AML-193 (cell line): Measurements from ENCODE around the gene LRP5.
"Not testable (repeated sequence)": the region's sequence is repeated elsewhere in the genome, so short reads cannot be mapped to it uniquely, and the experiment has no call there.

Experiments
- DNase-seq, 2 experiments: peaks; one replicate each; lab custom pipeline; 2025; lab: John Stamatoyannopoulos, UW

LRP5 gene

GRCh38 chr11:68442433-68442832, 130.0 kb downstream of the LRP5 start:
- DNase-seq = no peak

- DNase-seq = no peak
Observed at GRCh38 chr11:68444566-68444965, 132.2 kb downstream of the LRP5 start.

- DNase-seq = no peak
Observed at GRCh38 chr11:68445531-68446035, 133.2 kb downstream of the LRP5 start.

GRCh38 chr11:68446046-68446725, 133.8 kb downstream of the LRP5 start:
- DNase-seq = no peak

DNA sequence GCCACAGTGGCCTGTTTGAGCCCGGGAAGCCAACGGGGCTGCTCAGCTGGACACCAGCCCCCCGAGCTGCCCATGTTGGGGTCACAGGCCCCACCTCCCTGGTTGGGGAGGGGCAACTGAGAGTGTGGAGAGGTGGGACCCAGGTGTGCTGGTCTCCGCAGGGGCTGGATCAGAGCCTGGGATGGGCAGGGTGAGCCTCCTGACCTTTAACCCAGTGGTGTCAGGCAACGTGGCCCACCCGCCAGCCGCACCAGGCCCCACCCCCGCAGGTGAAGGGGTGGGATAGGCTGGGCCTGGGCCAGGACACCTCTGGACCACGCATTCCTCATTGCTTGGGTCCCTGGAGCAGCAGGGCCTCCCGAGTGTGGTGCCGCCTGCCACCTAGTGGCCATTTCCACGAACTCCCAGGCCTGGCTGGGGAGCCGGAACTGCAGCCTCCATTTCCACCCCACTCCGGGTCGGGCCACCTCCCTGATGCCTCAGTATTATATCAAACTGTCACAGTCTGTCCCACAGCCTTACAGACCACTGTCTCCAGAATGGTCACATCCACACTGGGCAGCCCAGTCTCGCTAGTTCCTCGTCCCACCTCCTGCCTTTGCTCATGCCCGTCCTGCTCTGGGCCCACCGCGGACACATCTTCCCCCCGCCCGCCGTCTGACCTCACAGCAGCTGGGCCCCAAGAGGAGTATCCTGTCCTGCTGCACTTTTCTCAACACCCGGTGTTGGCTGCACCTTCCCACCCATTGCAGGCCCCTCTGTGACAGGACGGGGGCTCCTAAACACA, 134.8 kb downstream of the LRP5 start:
- DNase-seq = peak; percentile 33 to 40

GRCh38 chr11:68447914-68448313, 135.5 kb downstream of the LRP5 start:
- not testable (repeated sequence) for DNase-seq

GRCh38 chr11:68448604-68449011, 136.2 kb downstream of the LRP5 start:
- no peak for DNase-seq

- DNase-seq = no peak
Observed at GRCh38 chr11:68449951-68450350, 137.6 kb downstream of the LRP5 start.

- no peak for DNase-seq
Observed at GRCh38 chr11:68450711-68451110, 138.3 kb downstream of the LRP5 start.

DNA sequence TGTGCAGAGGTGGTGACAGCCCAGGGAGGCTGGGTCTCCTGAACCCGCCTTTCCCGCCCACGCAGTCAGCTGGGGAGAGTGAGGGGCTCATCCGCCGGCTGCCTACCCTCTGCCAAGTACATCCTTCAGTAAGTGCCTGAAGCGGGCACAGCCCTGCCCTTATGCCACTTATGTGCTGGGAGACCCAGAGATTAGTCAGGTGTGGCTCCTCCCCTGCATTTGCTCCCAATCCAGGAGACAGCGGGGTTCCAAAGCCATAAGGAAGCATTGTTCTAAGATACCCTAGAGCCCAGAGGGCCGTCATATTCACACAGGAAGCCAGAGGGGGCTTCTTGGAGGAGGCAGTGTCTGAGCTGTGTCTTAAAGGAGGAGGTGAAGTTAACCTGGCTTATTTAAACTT, 142.4 kb downstream of the LRP5 start:
- DNase-seq = no peak

- no peak for DNase-seq
Observed at GRCh38 chr11:68455485-68455884, 143.1 kb downstream of the LRP5 start.

- no peak for DNase-seq
Observed at GRCh38 chr11:68457216-68457897, 145.0 kb downstream of the LRP5 start.

DNA sequence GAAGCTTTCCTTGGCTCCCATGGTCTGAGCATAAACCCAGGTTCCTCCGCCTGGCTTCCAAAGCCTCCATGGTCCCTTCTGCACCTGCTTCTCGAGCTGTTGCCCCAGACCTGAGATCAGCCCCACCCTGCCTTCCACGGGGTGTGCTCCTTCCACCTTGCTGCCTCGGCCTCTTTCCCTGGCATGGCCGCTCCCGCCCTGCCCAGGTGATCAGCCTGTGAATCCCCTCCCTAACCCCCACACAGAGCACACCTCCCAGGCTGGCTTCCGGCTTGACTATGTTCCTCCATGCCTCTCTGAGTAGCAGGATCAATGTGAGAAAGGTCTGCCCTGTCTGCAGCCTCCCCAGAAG, 145.5 kb downstream of the LRP5 start:
- DNase-seq = no peak

- not testable (repeated sequence) for DNase-seq
Observed at GRCh38 chr11:68458340-68458739, 145.9 kb downstream of the LRP5 start.

- DNase-seq = peak; percentile 93 to 96
Observed at GRCh38 chr11:68459886-68460740, 147.7 kb downstream of the LRP5 start.

DNA sequence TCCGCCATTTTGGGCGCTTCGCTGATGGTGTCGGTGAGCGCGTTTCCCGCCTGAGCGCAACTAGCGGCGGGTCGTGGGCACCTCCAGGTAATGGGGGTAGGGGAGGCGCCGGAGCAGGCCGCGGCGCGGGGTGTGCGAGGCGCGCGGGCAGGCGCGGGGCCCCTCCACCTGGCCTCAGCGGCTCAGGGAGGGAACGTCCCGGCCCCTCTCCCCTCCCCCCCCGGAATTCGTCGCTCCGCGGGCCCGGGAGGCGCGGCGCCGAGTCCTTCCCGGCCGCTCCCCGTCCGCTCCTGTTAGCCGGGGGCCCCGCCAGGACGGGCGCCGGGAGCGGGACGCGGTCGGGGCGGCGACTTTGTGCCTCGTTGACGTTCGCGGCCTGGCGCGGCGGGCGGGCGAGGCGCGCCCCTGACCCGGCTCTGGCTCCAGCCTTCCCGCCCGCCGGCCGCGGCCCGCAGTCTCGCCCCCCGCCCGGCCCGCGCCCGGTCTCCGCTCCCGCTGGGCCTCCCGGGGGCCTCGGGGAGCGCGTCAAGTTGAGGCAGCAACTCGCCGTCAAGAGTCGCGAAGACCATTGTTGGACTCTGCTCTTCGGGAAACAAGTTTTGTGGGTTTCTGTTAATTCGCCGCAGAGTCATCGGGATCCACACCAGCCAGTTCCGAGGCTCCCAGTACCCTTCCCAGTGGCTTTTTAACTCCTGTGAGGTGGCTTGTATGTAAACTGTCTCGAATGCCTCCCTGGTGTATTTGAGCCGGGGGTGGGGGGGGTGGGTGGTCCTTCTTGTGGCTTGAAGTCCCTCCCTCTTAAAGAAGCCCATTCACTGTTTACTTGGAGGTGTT, 148.6 kb downstream of the LRP5 start, which contains the start of gene PPP6R3:
Gene PPP6R3, plus strand, starts transcription at position 12 of the 834 bp plus-strand sequence. CDS start 76,913 bp downstream, outside the sequence.
- DNase-seq = no peak

- no peak for DNase-seq
Observed at GRCh38 chr11:68461575-68461917, 149.2 kb downstream of the LRP5 start.

GRCh38 chr11:68463714-68464113, 151.3 kb downstream of the LRP5 start:
- no peak for DNase-seq

GRCh38 chr11:68467201-68467834, 154.9 kb downstream of the LRP5 start:
- no peak for DNase-seq

GRCh38 chr11:68468217-68468828, 155.9 kb downstream of the LRP5 start:
- DNase-seq = no peak
